HCT116 (cell line): ENCODE results near the gene CCDC158.

Experiments
- CEBPB ChIP-seq: IDR thresholded peaks from 2 replicates; pipeline ENCODE4 v1.6.1; 2012; ENCODE audit warnings: low read depth
- EZH2 ChIP-seq: fragments of 200-600 bp; sonication (generic); IDR thresholded peaks from 2 replicates; pipeline ENCODE4 v1.6.1; 2017; ENCODE audit warnings: antibody characterized with exemption, mixed run types
- POLR2A ChIP-seq: IDR thresholded peaks from 2 replicates; pipeline ENCODE4 v1.7.0; 2011; ENCODE audit warnings: borderline replicate concordance; ENCODE audit not compliant: insufficient read depth, insufficient read length; ENCODE audit errors: extremely low read depth
- RAD21 ChIP-seq: IDR thresholded peaks from 2 replicates; pipeline ENCODE4 v1.6.1; 2012; ENCODE audit warnings: low read depth, mild to moderate bottlenecking
- SIN3A ChIP-seq: IDR thresholded peaks from 2 replicates; pipeline ENCODE4 v1.6.1; 2012; ENCODE audit warnings: low read depth
- SP1 ChIP-seq: IDR thresholded peaks from 2 replicates; pipeline ENCODE4 v1.6.1; 2012; ENCODE audit warnings: low read depth
- TF ChIP-seq, protein P1 (sequence below), 3 experiments: fragments of 200-600 bp in 1 of 3; sonication (generic) in 1 of 3; IDR thresholded peaks in 2 of 3; conservative IDR thresholded peaks in 1 of 3; 2 replicates each; pipeline ENCODE4 v1.5.1; 2012 to 2017; ENCODE audit warnings: low read depth in 2 of 3, low read length in 2 of 3, antibody characterized with exemption in 1 of 3, borderline replicate concordance in 1 of 3, control low read depth in 1 of 3, mild to moderate bottlenecking in 1 of 3, mixed read lengths in 1 of 3, mixed run types in 1 of 3, moderate library complexity in 1 of 3; ENCODE audit not compliant: insufficient read depth in 1 of 3

DNA sequence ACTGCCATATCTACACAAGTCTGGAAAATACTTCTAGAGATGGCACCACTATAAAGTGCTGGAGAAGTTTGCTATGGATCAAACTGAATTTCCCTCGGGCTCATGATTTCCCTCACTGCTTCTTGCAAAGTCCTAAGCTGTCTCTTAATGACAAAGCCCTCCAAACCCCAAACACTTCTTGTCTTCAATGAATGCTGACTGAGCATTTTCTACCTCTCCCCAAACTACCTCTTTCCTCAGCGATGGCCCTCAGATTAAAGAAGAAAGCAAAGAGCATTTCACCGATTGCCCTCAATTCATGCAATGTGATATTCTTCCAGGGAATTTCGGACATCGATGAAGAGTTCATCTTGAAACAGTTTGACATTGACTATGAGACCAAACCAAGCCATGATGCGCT, 149.7 kb downstream of the CCDC158 start:
- TF ChIP-seq SIN3A (no peak), RAD21 (no peak), CEBPB (no peak), EZH2 (no peak), POLR2A (no peak), SP1 (no peak)
- TF ChIP-seq, protein P1, sequence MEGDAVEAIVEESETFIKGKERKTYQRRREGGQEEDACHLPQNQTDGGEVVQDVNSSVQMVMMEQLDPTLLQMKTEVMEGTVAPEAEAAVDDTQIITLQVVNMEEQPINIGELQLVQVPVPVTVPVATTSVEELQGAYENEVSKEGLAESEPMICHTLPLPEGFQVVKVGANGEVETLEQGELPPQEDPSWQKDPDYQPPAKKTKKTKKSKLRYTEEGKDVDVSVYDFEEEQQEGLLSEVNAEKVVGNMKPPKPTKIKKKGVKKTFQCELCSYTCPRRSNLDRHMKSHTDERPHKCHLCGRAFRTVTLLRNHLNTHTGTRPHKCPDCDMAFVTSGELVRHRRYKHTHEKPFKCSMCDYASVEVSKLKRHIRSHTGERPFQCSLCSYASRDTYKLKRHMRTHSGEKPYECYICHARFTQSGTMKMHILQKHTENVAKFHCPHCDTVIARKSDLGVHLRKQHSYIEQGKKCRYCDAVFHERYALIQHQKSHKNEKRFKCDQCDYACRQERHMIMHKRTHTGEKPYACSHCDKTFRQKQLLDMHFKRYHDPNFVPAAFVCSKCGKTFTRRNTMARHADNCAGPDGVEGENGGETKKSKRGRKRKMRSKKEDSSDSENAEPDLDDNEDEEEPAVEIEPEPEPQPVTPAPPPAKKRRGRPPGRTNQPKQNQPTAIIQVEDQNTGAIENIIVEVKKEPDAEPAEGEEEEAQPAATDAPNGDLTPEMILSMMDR (IDR thresholded peaks at IDR 0.05 in 2 of 3, conservative IDR thresholded peaks at IDR 0.05 in 1 of 3; ENCODE audit: borderline replicate concordance in 1 of 3, insufficient read depth in 1 of 3, low read depth in 2 of 3, low read length in 2 of 3), result no peak
